Stimulated activated CD8-positive, alpha-beta memory T cell treated with anti-CD3 and anti-CD28 coated beads, Interleukin-12 subunit alpha, Interleukin-12 subunit beta, amount 100 ng/mL, for 1 hour (primary cell): ENCODE data around the gene STOML1.
"Not testable (repeated sequence)": the region's sequence is repeated elsewhere in the genome, so short reads cannot be mapped to it uniquely, and the experiment has no call there.

Experiments used
- DNase-seq: peaks from one replicate; pipeline ENCODE4 v3.0.0-alpha.2; 2020; ENCODE audit warnings: low read depth

STOML1 gene

GRCh38 chr15:73987250-73987649 lies 4.8 kb downstream of the STOML1 start:
- no peak for DNase-seq

GRCh38 chr15:73986776-73987056 lies 5.4 kb downstream of the STOML1 start:
- DNase-seq: no peak

GRCh38 chr15:73986055-73986775 lies 5.9 kb downstream of the STOML1 start:
- no peak for DNase-seq

GRCh38 chr15:73985101-73985873 lies 6.8 kb downstream of the STOML1 start:
- no peak for DNase-seq

- no peak for DNase-seq
Measured at GRCh38 chr15:73984208-73984979, 7.7 kb downstream of the STOML1 start.

GRCh38 chr15:73983773-73984172 lies 8.3 kb downstream of the STOML1 start:
- no peak for DNase-seq

DNA sequence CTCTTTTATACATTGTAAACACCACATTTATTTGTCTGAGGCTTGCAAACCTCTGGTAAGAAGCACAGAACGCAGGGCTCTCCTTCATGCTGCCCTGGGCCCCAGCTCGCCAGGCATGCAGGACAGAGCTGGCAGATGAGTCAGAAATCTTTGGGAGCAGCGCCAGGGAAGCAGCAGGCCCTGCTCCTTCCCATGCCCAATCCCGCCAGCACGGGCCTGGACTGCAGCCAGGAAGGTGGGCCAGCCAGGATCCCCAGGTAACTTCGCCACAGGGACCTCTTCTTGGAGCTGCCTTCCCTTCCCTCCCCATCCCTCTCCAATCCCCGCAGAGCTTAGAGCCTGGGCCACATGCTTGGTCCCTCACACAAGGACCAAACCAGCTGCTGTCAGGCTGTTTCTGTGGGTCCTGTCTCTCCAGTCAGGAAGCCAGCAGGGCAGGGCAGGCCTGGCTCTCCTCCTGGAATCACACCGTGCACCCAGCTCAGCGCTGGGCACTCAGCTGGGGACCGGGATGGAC lies 8.8 kb downstream of the STOML1 start:
- no peak for DNase-seq

DNA sequence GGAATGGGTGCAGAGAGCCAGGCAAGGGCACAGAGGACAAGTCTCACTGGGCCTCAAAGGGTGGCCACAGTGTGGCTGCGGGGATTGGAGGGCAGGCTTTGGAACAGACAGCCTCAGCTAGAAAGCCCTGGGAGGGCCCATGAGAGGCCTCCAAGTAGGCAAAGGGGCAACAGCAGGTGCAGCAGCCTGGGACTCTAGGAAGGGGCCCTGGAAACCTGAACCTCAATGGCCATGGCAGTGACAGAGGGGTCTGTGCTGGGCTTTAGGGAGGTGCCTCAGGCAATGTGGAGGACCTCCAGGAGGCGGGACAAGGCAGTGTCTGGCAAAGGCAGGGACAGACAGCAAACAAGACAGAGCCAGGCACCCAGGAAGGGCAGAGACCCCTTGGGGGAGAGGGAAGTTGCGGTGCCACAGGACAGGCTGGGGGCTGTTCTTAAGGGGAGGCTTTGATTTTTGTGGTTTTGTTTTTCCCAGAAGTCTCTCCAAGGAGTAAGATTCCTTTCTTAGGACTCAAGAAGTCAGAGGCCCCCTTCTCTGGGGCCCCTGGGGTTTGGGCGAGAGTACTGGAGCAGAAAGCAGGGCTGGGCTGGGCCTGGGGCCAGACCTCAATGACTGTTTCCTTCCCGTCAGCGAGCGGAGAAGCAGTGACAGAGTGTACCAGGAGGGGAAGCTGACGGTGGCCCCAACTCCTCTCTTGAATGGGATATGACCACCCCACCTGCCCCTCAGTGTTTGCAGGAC lies 9.7 kb downstream of the STOML1 start:
- no peak for DNase-seq

GRCh38 chr15:73981761-73982221 lies 10.3 kb downstream of the STOML1 start:
- no peak for DNase-seq

DNA sequence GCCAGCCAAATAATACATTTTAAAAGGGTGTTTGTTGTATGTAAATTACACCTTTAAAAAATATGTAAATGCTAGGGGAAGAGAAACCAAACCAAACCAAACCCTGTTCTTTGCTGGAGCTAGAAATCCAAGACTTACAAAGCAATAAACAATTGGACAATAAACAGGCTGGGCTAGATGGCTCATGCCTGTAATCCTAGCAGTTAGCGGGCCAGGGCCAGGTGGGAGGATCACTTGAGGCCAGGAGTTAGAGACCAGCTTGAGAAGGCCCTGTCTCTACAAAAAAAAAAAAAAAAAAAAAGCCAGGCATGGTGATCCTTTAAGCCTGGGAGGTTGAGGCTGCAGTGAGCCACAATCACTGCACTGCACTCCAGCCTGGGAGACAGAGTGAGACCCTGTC lies 12.5 kb downstream of the STOML1 start:
- DNase-seq: no peak

GRCh38 chr15:73978896-73979295 lies 13.2 kb downstream of the STOML1 start:
- no peak for DNase-seq

DNA sequence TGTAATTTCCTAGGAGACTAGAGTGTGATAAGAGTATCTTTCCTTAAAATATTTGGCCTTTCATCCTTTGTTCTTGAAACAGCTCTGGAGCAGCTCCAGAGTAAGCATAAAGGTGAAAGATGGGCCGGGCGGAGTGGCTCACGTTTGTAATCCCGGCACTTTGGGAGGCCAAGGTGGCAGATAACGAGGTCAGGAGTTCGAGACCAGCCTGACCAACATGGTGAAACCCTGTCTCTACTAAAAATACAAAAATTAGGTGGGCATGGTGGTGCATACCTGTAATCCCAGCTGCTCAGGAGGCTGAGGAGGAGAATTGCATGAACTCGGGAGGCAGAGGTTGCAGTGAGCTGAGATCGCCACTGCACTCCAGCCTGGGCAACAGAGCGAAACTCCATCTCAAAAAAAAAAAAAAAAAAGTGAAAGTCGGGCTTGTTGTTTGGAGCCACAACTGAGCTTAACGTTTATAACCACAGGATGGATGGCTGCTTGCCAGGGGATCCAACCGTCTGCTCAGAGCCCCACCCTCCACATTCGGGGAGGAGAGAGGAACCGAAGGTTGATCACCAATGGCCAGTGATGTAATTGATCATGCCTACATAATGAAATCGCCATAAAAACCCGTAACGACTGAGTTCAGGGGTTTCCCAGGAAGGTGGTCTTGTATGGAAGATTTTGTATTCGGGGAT lies 16.5 kb downstream of the STOML1 start:
- DNase-seq: not testable (repeated sequence)

DNA sequence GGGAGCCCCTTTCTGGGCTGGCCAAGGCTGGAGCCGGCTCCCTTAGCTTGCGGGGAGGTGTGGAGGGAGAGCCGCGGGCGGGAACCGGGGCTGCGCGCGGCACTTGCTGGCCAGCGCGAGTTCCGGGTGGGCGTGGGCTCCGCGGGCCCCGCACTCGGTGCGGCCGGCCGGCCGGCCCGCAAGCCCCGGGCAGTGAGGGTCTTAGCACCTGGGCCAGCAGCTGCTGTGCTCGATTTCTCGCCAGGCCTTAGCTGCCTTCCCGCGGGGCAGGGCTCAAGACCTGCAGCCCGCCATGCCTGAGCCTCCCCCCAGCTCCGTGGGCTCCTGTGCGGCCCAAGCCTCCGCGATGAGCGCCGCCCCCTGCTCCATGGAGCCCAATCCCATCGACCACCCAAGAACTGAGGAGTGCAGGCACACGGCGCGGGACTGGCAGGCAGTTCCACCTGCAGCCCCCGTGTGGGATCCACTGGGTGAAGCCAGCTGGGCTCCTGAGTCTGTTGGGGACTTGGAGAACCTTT lies 18.4 kb downstream of the STOML1 start:
- DNase-seq: not testable (repeated sequence)

DNA sequence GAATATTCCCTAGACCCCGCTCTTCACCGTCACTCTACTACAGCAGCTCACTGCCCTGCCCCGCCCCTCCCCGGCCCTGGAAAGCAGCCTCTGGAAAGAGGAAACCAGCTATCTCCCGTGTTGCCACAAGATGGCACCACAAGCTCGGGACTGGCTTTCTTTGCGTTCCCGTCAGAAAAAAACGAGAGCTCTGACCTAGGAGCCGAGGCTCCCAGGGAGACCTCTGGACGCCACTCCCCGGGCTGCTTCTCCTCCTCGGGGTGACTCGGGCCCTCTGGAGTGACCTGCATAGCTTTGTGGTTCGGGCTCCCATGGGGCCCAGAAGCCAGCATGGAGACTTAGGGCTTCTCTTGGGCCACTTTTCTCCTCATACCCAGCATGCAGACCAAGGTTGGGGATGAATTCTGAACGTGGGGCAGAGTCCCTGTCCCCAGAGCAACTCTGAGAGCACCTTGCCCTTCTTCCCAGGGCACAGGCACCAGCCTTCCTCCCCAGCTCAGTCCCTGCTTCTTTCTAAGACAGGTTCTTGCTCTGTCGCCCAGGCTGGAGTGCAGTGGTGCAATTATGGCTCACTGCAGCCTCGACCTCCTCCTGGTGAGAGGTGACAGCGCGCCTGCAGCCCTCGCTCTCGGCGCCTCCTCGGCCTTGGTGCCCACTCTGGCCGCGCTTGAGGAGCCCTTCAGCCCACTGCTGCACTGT lies 19.0 kb downstream of the STOML1 start:
- peak; percentile 62 for DNase-seq

GRCh38 chr15:73969151-73969759 lies 22.8 kb downstream of the STOML1 start:
- DNase-seq: no peak

DNA sequence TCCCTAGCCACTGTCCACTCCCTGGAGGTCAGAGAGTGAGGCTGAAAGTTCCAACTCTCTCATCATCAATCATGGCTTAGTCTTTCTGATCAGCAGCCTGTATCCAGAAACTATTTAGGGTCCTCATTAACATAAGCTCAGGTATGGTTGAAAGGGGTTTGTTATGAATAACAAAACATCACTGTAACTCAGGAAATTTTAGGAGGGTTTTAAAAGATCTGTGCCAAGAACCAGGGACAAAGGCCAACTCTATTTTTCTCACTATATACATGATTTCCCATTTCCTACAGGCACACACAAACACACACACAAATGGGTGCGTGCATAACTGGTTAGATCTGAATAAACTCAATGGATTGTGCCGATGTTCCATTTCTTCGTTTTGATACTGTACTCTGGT lies 23.6 kb downstream of the STOML1 start:
- no peak for DNase-seq

DNA sequence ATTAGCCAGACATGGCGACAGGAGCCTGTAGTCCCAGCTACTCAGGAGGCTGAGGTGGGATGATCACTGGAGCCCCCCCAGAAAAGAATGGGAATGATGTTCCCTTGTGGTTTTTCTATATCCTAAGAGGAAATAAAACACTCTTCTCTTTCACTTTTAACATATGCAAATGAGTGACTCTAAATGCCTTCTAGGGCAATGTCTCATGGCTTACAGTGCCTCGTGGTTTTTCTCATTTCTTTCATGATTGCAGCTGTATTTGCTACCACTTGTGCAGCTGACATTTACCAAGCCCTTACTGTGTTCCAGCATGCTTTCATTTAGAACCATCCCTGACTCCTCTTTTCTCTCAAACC lies 26.4 kb downstream of the STOML1 start:
- no peak for DNase-seq

DNA sequence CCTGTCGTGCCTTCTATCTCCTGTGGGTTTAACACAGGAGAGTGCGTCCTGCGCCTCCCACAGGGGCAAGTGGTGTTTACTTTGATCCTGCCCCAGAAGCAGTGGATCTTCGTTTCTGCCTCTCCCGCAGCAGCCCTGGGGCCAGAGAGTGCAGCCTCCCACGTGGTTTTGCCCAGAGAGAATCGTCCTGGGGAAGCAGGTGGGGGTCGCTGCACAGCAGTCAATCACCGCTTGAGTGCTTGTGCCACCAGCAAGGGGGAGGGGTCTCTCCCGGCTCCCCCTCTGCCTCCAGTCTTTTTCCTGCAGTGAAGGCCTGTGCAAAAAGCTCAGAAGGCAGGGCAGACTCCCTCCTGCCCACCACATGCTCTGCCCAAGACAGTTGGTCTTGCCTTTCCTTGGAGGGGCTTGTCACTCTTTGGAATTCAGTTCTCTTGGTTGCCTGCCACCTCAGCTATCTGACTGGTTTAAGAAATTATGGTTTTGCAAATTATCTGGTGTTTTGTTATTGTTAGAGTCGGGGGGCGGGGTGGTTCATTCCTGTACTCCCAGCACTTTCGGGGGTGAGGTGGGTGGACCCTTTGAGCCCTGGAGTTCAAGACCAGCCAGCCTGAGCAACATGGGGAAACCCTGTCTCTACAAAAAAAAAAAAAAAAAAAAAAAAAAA lies 26.9 kb downstream of the STOML1 start:
- DNase-seq: no peak

GRCh38 chr15:73964736-73965093 lies 27.4 kb downstream of the STOML1 start:
- peak; percentile 77 for DNase-seq

DNA sequence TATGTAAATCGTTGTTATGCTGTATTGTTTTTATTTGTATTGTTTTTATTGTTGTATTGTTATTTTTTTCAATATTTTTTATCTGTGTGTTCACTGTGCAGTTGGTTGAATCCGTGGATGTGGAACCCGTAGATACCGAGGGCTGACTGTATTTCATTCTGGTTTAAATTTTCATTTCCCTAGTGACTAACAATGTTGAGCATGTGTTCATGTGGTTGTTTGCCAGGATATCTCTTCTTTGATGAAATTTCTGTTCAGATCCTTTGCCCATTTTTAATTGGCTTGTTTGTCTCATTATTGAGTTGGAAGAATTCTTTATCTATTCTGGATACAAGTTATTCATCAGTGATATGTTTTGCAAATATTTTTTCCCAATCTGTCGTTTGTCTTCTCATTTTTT lies 29.7 kb downstream of the STOML1 start:
- DNase-seq: no peak
